GM23338 (cell line): Measurements from ENCODE around the gene TOMM7.

Source experiments
- CREB1 ChIP-seq: fragments of 250-450 bp; sonication (Bioruptor Pico); IDR thresholded peaks from 2 replicates; pipeline ENCODE4 v1.5.0; 2020; ENCODE audit warnings: low read depth, mild to moderate bottlenecking, moderate library complexity
- EZH2 ChIP-seq: fragments of 200-600 bp; sonication (generic); IDR thresholded peaks from one replicate; pipeline ENCODE4 v1.8.0; 2017; ENCODE audit warnings: antibody characterized with exemption, mild to moderate bottlenecking, low read depth; ENCODE audit not compliant: unreplicated experiment
- EZH2phosphoT487 ChIP-seq: fragments of 200-600 bp; sonication (generic); IDR thresholded peaks from one replicate; pipeline ENCODE4 v1.8.1; 2018; ENCODE audit warnings: antibody characterized with exemption; ENCODE audit not compliant: unreplicated experiment
- JUNB ChIP-seq: IDR thresholded peaks from one replicate; pipeline ENCODE4 v1.6.1; 2016; ENCODE audit warnings: antibody characterized with exemption; ENCODE audit not compliant: unreplicated experiment
- NANOG ChIP-seq: IDR thresholded peaks from 2 replicates; pipeline ENCODE4 v1.6.1; 2016; ENCODE audit warnings: antibody characterized with exemption, borderline replicate concordance
- POLR2AphosphoS5 ChIP-seq: IDR thresholded peaks from 2 replicates; pipeline ENCODE4 v1.6.1; 2016; ENCODE audit warnings: antibody characterized with exemption, low read depth
- ZNF331 ChIP-seq: fragments of 250-450 bp; sonication (Bioruptor Pico); IDR thresholded peaks from 2 replicates; pipeline ENCODE4 v1.5.0; 2020; ENCODE audit warnings: low read depth, mild to moderate bottlenecking, moderate library complexity
- TF ChIP-seq, protein P1 (sequence below), 2 experiments: fragments of 200-600 bp in 1 of 2; sonication (generic) in 1 of 2; conservative IDR thresholded peaks; 2 replicates each; pipeline versions ENCODE4 v1.5.1 to v1.6.1; 2016 to 2017; ENCODE audit warnings: antibody characterized with exemption in 2 of 2, low read depth in 2 of 2, mild to moderate bottlenecking in 2 of 2, moderate library complexity in 1 of 2
- TF ChIP-seq, protein P2 (sequence below): IDR thresholded peaks from one replicate; pipeline ENCODE4 v1.6.1; 2018; ENCODE audit warnings: antibody characterized with exemption; ENCODE audit not compliant: unreplicated experiment

DNA sequence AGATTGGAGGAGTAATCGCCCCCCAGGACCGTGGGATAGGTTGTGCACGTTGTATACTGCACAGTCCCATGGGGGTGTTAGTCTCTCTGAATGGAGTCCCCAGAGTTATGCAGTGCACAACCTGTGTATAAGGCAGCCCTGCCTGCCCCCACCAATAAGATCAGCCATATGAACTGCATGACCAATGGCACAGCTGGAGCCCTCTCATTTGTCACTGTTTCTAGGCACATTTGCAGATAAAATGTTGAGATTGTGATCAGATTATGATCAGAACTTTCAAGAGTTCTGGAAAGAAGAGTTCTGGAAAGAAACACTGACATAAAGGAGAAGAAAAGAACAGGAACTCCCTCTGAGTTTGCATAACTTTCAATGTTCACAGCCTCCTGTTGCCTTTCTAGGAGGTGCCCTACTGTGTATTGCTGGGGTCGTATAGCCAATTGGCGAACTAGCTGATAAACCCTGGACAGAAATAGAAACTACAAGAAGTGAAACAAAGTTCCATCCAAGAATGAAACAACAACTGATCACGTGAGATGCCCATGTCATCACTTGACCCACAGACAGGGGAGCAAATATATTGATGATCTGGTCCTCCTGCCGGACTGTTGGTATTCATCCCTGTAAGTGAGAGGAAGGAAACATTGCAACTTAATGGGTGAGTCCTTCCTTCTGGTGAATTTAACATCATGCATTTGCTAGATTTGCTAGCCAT, 49.6 kb upstream of the TOMM7 start:
- TF ChIP-seq, protein P1, sequence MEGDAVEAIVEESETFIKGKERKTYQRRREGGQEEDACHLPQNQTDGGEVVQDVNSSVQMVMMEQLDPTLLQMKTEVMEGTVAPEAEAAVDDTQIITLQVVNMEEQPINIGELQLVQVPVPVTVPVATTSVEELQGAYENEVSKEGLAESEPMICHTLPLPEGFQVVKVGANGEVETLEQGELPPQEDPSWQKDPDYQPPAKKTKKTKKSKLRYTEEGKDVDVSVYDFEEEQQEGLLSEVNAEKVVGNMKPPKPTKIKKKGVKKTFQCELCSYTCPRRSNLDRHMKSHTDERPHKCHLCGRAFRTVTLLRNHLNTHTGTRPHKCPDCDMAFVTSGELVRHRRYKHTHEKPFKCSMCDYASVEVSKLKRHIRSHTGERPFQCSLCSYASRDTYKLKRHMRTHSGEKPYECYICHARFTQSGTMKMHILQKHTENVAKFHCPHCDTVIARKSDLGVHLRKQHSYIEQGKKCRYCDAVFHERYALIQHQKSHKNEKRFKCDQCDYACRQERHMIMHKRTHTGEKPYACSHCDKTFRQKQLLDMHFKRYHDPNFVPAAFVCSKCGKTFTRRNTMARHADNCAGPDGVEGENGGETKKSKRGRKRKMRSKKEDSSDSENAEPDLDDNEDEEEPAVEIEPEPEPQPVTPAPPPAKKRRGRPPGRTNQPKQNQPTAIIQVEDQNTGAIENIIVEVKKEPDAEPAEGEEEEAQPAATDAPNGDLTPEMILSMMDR (conservative IDR thresholded peaks at IDR 0.05; ENCODE audit: low read depth in 2 of 2) = no peak
- TF ChIP-seq, protein P2, sequence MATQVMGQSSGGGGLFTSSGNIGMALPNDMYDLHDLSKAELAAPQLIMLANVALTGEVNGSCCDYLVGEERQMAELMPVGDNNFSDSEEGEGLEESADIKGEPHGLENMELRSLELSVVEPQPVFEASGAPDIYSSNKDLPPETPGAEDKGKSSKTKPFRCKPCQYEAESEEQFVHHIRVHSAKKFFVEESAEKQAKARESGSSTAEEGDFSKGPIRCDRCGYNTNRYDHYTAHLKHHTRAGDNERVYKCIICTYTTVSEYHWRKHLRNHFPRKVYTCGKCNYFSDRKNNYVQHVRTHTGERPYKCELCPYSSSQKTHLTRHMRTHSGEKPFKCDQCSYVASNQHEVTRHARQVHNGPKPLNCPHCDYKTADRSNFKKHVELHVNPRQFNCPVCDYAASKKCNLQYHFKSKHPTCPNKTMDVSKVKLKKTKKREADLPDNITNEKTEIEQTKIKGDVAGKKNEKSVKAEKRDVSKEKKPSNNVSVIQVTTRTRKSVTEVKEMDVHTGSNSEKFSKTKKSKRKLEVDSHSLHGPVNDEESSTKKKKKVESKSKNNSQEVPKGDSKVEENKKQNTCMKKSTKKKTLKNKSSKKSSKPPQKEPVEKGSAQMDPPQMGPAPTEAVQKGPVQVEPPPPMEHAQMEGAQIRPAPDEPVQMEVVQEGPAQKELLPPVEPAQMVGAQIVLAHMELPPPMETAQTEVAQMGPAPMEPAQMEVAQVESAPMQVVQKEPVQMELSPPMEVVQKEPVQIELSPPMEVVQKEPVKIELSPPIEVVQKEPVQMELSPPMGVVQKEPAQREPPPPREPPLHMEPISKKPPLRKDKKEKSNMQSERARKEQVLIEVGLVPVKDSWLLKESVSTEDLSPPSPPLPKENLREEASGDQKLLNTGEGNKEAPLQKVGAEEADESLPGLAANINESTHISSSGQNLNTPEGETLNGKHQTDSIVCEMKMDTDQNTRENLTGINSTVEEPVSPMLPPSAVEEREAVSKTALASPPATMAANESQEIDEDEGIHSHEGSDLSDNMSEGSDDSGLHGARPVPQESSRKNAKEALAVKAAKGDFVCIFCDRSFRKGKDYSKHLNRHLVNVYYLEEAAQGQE = no peak
- TF ChIP-seq EZH2phosphoT487 = no peak
- TF ChIP-seq POLR2AphosphoS5 = no peak
- no peak for TF ChIP-seq CREB1 (CRISPR knock-in tag)
- no peak for TF ChIP-seq JUNB
- TF ChIP-seq EZH2 = no peak
- no peak for TF ChIP-seq NANOG
- no peak for TF ChIP-seq ZNF331 (CRISPR knock-in tag)
